ENCODE results near the gene TCERG1L. TPM values are rescaled to one million over a fixed set of nuclear protein-coding genes. Genes with fewer than 3 reads are reported as not detected.

Gene TCERG1L
- total RNA-seq, 2 experiments from 2014 or later: not detected

- intact Hi-C loops (cut with micrococcal nuclease): no loop called here
- ChIA-PET POLR2A (no interaction called here), CTCF (no interaction called here)
- no peak overlapping the region for H3K27ac Mint-ChIP-seq
- H3K4me3 Mint-ChIP-seq: no peak overlapping the region
- no peak for TF ChIP-seq CTCF (IDR thresholded peaks at IDR 0.05)
- DNase-seq: no peak
- ATAC-seq: no peak
- no peaks in the 10 kb centered on the region for H3K36me3 Mint-ChIP-seq (ENCODE audit: low read depth)
- H3K27me3 Mint-ChIP-seq: no peaks in the 10 kb centered on the region
- H3K9me3 Mint-ChIP-seq: no peaks in the 10 kb centered on the region
- H3K4me1 Mint-ChIP-seq (ENCODE audit: low read depth): no peaks in the 10 kb centered on the region
Observed at GRCh38 chr10:131206111-131206995, 105.2 kb downstream of the TCERG1L start.

GRCh38 chr10:131205556-131205955 is 106.0 kb downstream of the TCERG1L start:
- POLR2A ChIA-PET: no interaction called here

GRCh38 chr10:131204406-131205152 is 106.9 kb downstream of the TCERG1L start:
- no peak overlapping the region for H3K4me3 Mint-ChIP-seq
- H3K4me1 Mint-ChIP-seq (ENCODE audit: low read depth): no peaks in the 10 kb centered on the region
- TF ChIP-seq CTCF (IDR thresholded peaks at IDR 0.05): no peak
- no peaks in the 10 kb centered on the region for H3K27me3 Mint-ChIP-seq
- ATAC-seq: no peak
- DNase-seq: no peak
- H3K27ac Mint-ChIP-seq: no peak overlapping the region
- no peaks in the 10 kb centered on the region for H3K36me3 Mint-ChIP-seq (ENCODE audit: low read depth)
- CTCF ChIA-PET: no interaction called here
- intact Hi-C loops (cut with micrococcal nuclease): no loop called here
- POLR2A ChIA-PET: no interaction called here
- peaks cover 1% of the 10 kb centered on the region for H3K9me3 Mint-ChIP-seq

More at GRCh38 chr10:131205556-131205955, 106.0 kb downstream of the TCERG1L start:
- H3K4me1 Mint-ChIP-seq (ENCODE audit: low read depth): no peaks in the 10 kb centered on the region
- DNase-seq (no peak), ATAC-seq (no peak)
- H3K36me3 Mint-ChIP-seq (ENCODE audit: low read depth): no peaks in the 10 kb centered on the region
- H3K27me3 Mint-ChIP-seq: no peaks in the 10 kb centered on the region
- H3K4me3 Mint-ChIP-seq: no peak overlapping the region
- intact Hi-C loops (cut with micrococcal nuclease): no loop called here
- H3K27ac Mint-ChIP-seq: no peak overlapping the region
- CTCF ChIA-PET: no interaction called here
- TF ChIP-seq CTCF (IDR thresholded peaks at IDR 0.05): no peak
- H3K9me3 Mint-ChIP-seq: peaks cover 1% of the 10 kb centered on the region

GRCh38 chr10:131203456-131204357 is 107.8 kb downstream of the TCERG1L start:
- POLR2A ChIA-PET: no interaction called here
- peaks cover 3% of the 10 kb centered on the region for H3K27me3 Mint-ChIP-seq

More at GRCh38 chr10:131203456-131204357, 107.8 kb downstream of the TCERG1L start:
- CTCF ChIA-PET: no interaction called here
- no peak for TF ChIP-seq CTCF (IDR thresholded peaks at IDR 0.05)
- ATAC-seq (no peak), DNase-seq (no peak)
- H3K9me3 Mint-ChIP-seq: peaks cover 1% of the 10 kb centered on the region
- intact Hi-C loops (cut with micrococcal nuclease): no loop called here
- no peak overlapping the region for H3K4me3 Mint-ChIP-seq
- no peak overlapping the region for H3K27ac Mint-ChIP-seq
- H3K4me1 Mint-ChIP-seq (ENCODE audit: low read depth): no peaks in the 10 kb centered on the region
- H3K36me3 Mint-ChIP-seq (ENCODE audit: low read depth): no peaks in the 10 kb centered on the region
